Measurements from ENCODE around the gene ALX1.

ALX1 gene

GRCh38 chr12:85280165-85280983, at the start of gene ALX1:
TSS of gene ALX1 (plus strand) at chr12:85280220. CDS start at chr12:85280262, 42 bp downstream.
- peak; percentile 18 for DNase-seq (ENCODE audit: low read depth)

GRCh38 chr12:85237327-85237726, 42.7 kb upstream of the ALX1 start:
- DNase-seq (ENCODE audit: low read depth): no peak

- DNase-seq (ENCODE audit: low read depth): no peak
Measured at GRCh38 chr12:85244561-85244960, 35.5 kb upstream of the ALX1 start.

GRCh38 chr12:85253853-85254252, 26.2 kb upstream of the ALX1 start:
- peak; percentile 3 for DNase-seq (ENCODE audit: low read depth)

GRCh38 chr12:85257671-85258070, 22.3 kb upstream of the ALX1 start:
- no peak for DNase-seq (ENCODE audit: low read depth)

GRCh38 chr12:85260447-85260846, 19.6 kb upstream of the ALX1 start:
- DNase-seq (ENCODE audit: low read depth): no peak

- no peak for DNase-seq (ENCODE audit: low read depth)
Measured at GRCh38 chr12:85260896-85261295, 19.1 kb upstream of the ALX1 start.

- DNase-seq (ENCODE audit: low read depth): no peak
Measured at GRCh38 chr12:85266356-85266755, 13.7 kb upstream of the ALX1 start.

GRCh38 chr12:85273381-85274314, 6.4 kb upstream of the ALX1 start:
- DNase-seq (ENCODE audit: low read depth): no peak

GRCh38 chr12:85274315-85274651, 5.7 kb upstream of the ALX1 start:
- no peak for DNase-seq (ENCODE audit: low read depth)

- no peak for DNase-seq (ENCODE audit: low read depth)
Measured at GRCh38 chr12:85275374-85275773, 4.6 kb upstream of the ALX1 start.

- no peak for DNase-seq (ENCODE audit: low read depth)
Measured at GRCh38 chr12:85277191-85277590, 2.8 kb upstream of the ALX1 start.

- no peak for DNase-seq (ENCODE audit: low read depth)
Measured at GRCh38 chr12:85277900-85278597, 2.0 kb upstream of the ALX1 start.

GRCh38 chr12:85278598-85279448, 1.2 kb upstream of the ALX1 start:
- DNase-seq (ENCODE audit: low read depth): no peak

- DNase-seq (ENCODE audit: low read depth): no peak
Measured at GRCh38 chr12:85279449-85280164, 413 bp upstream of the ALX1 start.

- peak; percentile 2 for DNase-seq (ENCODE audit: low read depth)
Measured at GRCh38 chr12:85280984-85281630, 1.1 kb downstream of the ALX1 start.

- DNase-seq (ENCODE audit: low read depth): no peak
Measured at GRCh38 chr12:85281636-85282312, 1.8 kb downstream of the ALX1 start.

GRCh38 chr12:85283560-85283959, 3.5 kb downstream of the ALX1 start:
- no peak for DNase-seq (ENCODE audit: low read depth)

GRCh38 chr12:85296362-85296761, 16.3 kb downstream of the ALX1 start:
- no peak for DNase-seq (ENCODE audit: low read depth)

GRCh38 chr12:85299053-85299452, 19.0 kb downstream of the ALX1 start:
- no peak for DNase-seq (ENCODE audit: low read depth)
